ENCODE results near the gene SNCAIP. TPM values are rescaled to one million over a fixed set of nuclear protein-coding genes. Genes with fewer than 3 reads are reported as not detected.
A peak's percentile ranks its signal among the peaks of the same experiment; 100 is the strongest.
"Not testable (repeated sequence)": the region's sequence is repeated elsewhere in the genome, so short reads cannot be mapped to it uniquely, and the experiment has no call there.

Gene SNCAIP
- total RNA-seq, 1 donor from 2014 or later, result 2.3 TPM

- ATAC-seq, result no peak
Observed at GRCh38 chr5:122315521-122315920, 3.5 kb downstream of the SNCAIP start.

- no peak for ATAC-seq
Observed at GRCh38 chr5:122316656-122317055, 4.6 kb downstream of the SNCAIP start.

DNA sequence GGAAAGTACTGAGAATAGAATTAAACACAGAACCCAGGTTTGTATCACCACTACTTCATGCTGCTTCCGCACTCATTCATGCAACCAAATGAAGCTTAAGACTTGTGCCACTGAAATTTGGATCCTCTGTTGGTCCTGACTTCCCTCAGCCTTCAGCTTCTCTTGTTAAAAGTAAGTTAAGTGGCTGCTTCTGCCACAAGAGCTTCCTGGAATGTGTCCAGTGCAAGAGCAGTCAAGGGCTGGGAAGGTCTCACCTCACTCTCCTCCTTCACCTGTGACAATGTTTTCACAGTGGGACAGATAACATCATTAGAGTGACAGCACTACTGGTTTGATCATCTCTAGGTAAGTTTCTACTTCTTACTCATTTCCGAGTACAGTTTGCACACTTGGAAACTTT lies 7.9 kb downstream of the SNCAIP start:
- no peak for ATAC-seq

- no peak for ATAC-seq
Observed at GRCh38 chr5:122321921-122322320, 9.9 kb downstream of the SNCAIP start.

DNA sequence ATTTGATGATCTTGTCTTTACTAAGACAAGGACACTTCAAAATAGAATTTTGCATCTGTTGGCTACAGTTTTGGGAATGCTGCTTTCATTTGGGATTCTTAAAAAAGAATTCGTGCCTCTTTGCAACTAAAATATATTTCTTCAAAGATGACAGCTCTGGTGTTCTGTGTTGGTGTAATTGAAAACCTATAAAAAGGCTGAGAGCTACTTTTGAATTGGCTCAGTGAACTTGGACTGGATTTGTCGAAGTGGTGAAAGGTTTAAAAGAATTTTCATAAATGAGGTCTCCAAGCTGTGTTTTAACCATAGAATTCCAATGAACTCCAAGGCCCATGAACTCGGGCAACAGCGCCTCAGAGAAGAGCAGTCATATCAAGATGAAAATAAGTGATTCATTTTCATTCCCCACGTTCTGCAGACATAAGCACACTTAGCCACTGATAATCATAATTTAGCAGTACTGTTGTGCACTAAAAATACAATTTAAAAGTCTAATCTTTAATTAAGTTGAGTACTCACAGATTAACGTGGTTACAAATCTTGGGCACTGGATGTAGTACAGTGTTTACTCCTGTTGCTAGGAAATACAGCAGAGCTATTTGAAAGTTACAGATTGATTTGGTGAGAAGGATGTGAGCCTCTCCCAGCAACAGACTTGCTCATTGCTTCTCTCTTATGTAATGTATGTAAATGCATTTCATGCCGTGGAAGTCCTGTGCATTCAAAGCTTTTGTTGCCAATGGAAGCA lies 10.9 kb downstream of the SNCAIP start:
- no peak for ATAC-seq

DNA sequence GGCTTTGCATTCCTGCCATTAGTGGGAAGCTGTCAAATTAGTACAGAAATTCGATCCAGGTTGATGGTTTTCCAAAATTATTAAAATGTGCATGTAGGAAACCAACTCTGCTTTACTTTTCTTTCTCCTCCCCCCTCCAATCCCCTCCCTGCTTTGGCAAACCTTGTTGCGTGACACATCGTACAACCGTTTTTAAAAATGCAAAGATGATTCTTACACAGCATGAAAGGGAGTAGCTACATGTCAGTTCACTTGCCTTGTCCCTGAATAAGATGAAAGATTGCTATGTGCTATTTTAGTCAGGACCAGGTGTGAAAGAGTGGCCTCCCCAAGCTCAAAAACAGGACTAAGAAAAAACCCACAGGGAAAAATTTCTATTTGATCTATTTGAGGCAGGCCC lies 11.7 kb downstream of the SNCAIP start:
- no peak for ATAC-seq

DNA sequence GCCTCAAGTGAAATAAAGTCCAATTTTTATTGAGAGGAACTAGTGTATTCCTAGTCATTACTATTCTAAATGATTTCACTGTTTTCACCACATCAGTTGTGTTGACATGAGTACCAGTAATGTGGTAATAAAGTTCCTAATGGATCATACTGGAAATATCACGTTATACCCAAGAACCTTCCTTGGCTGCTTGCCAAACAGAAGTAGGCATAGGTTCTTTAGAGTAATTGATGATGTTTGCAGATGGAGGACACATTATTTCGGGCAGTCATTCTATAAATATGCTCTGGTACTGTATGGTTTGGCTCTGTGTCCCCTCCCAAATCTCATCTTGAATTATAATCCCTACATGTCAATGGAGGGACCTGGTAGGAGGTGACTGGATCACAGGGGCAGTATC lies 15.1 kb downstream of the SNCAIP start:
- ATAC-seq, result no peak

GRCh38 chr5:122330881-122331280 lies 18.8 kb downstream of the SNCAIP start:
- ATAC-seq, result no peak

DNA sequence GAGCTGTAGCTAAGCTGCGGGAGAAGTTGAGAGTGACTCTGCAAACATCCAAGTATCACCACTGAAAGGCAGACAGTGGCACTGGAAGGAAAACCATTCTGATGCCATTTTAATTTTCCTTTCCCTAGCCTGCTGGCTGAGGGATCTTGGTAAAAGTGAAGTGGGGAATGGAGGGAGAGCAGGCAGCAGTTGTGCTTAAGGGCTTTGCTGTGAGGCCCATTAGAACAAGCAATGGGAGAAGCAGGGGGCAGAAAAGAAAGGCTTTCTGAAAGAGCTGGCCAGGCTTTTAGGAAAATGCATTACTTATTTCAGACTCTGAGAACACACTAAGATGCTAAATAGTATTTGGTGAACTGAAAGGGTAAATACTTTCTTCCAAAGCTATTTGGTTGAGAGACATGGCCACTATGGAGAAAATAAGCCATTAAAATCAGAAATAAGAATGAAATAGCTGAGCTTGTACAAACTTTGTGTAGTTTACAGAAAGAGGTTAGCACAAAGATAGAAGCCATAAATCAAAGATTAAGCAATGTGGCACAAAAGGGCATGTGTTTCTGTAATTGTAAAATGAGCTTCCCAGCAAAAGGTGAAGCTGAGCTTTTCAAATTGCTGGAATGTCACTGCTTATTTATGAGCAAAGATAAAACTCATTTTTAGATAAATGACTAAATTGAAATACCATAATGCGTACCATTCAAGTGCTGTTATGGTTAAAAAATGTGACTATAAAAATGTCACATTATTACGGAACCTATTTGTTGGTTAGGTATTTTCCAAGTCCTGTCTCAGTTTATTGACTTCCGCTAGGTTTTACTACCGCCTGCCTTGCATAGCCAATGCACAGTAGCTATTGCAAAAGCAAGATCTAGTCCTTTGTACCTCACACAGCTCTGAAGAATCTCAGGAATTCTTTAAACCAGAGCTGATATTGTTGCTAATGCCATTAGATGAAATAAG lies 20.8 kb downstream of the SNCAIP start:
- no peak for ATAC-seq

DNA sequence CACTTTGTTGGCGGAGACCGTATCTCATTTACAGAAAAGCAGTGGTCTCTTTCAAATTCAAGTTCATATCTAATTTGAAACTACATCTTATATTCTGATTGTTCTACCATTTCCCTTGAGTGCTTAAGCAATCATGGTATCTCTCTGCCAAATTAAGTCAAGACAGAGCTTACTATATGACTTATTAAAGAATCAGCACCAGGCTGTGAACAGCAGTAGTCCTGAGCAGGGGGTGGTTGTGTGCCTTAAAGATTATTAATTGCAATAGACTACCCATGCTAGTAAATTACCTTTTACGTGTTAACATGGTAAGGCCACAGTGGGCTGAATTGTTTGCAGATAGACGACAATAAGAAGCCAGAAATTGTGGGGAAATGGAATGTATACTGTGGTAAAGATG lies 21.5 kb downstream of the SNCAIP start:
- no peak for ATAC-seq

- ATAC-seq, result no peak
Observed at GRCh38 chr5:122339591-122339990, 27.6 kb downstream of the SNCAIP start.

DNA sequence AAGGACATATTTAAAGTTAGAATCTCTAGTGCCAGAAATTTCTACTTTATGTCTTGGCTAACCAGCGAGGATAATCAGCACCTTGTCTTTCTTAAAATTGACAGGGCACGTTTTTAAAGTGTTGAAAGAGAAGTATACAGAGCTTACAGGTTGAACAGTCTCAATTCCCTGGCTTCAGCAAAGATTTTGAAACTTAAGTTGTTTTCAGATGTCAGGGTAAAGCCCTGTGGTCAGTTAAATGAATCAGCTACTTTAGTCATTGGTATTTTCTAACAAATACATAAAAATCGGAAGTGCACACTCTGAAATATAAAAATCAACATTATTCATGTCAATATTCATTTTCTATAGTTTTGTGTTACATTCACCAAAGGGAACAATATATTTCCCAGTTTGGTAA lies 29.1 kb downstream of the SNCAIP start:
- ATAC-seq, result no peak

DNA sequence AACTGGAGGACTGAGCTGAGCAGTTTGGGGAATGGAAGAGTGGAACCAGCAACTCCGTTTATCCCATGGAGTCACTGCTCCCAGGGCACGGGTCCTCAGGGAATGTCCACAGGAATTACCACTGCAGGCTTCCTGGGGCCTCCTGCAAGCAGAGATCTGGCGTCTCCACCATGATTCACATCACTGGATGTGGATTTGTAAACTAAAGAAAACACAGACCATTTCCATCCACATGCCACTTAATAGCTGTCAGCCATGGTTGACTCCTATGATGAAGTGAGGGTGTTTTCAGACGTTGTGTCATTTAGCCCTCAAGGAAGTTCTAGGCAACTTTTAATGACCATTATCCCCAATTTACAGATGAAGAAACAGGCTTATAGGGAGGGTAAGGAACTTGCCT lies 30.2 kb downstream of the SNCAIP start:
- ATAC-seq, result no peak

DNA sequence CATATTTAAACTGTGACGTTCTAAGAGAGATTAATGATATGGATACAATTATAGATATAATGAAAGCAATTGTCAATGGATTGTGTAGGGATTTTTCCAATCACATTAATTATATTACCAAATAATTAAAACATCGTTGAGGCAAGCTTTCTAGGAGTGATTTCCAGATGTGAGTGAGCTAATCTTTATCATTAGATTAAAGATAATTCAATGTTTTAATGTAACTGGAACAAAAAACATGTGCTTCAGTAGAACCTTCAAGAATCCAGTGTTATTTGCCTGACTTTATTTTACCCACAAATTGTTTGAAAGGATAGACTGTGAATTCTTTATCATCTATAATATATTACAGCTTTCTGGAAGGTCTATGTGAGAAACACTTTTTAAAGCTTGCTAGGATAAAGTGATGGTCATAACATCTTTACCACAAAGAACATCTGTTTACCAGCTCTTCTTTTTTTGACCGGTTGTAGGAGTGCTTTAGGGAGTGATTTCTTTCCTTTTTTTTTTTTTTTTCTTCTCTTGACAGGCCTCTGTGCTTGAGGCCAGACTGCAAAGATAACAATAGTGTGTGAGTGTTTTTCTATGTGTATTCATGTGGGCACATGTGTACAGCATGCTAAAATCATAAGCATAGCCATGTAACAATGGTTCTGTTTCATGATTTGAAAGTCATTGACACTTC lies 35.0 kb downstream of the SNCAIP start:
- ATAC-seq, result no peak

DNA sequence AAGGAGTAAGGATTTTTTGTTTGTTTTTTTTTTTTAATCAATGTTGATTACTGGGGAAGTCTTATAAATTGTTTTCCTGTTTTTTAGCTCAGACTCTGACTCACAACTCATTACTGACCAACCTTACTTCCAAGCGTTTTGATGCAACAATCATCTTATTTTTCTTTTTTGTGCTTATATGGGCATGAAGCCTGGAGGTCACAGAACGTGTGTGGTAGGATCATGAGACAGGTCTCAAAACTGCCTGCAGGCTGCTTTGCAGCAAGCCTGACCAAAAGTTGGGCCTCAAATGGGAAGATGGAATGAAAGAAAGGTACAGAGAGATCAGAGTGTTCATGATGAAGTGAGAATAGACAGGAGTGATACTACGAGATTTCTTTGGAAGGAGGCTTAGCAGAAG lies 38.5 kb downstream of the SNCAIP start:
- ATAC-seq, result no peak

GRCh38 chr5:122351416-122352157 lies 39.5 kb downstream of the SNCAIP start:
- no peak for ATAC-seq

- ATAC-seq, result no peak
Observed at GRCh38 chr5:122352331-122352730, 40.3 kb downstream of the SNCAIP start.

DNA sequence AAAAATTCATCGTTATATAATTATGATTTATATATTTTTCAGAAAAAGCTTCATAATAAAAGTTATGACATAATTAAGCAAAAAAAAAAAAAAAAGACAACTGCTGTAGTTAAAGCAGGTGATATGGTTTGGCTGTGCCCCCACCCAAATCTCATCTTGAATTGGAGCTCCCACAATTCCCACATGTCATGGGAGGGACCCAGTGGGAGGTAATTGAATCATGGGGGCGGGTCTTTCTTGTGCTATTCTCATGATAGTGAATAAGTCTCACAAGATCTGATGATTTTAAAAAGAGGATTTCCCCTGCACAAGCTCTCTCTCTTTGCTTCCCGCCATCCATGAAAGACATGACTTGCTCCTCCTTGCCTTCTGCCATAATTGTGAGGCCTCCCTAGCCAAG lies 41.3 kb downstream of the SNCAIP start:
- ATAC-seq, result not testable (repeated sequence)

DNA sequence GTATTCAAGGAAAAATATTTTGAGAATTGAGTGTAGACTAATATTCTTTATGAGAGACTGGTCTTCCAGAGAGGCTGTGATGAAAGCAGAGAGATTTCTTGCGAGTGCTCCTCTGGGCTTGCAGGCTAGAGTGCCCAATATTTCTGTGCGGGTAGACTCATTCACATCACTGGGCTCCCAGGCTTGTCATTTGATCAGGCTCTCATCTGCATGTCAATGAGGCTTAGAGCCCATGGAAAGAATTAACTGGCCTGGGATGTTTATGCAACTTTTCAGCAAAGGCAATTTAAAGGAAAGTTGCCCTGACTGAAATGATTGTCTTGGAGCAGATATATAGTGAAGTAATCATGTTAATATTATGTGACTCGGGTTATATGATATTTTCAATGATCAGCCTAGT lies 42.3 kb downstream of the SNCAIP start:
- ATAC-seq, result no peak

DNA sequence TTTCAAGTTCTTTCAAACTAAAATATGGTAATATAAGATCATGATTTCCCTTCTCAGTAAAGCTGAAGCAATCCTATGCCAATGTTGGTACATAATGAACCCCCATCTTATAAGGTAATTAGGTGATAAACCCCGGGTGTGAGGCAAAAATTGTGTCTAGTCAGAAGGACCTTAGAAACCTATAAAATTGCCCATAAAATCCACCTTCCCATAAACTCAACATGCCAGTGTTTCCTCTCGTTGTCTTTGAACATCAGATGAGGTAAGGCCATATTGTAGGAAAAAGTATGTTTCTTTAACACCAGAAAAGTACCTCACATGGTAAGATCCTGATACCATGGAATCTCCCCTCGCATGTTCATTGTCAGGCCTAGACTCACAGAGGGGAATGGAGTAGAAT lies 43.3 kb downstream of the SNCAIP start:
- ATAC-seq, result no peak

- ATAC-seq, result no peak
Observed at GRCh38 chr5:122356855-122357254, 44.8 kb downstream of the SNCAIP start.

- ATAC-seq, result peak; percentile 68
Observed at GRCh38 chr5:122358372-122358979, 46.4 kb downstream of the SNCAIP start.
